Activated CD4-positive, alpha-beta T cell treated with anti-CD3 and anti-CD28 coated beads, Interleukin-10, Interleukin-2, amounts not matched to agents 100 ng/mL and 50 ng/mL, durations not matched to agents 16 hours and 8 hours (primary cell): ENCODE data around the gene SCRN1.
A peak's percentile ranks its signal among the peaks of the same experiment; 100 is the strongest.
"Not testable (repeated sequence)": the region's sequence is repeated elsewhere in the genome, so short reads cannot be mapped to it uniquely, and the experiment has no call there.

ENCODE experiments used
- DNase-seq: peaks from one replicate; pipeline ENCODE4 v3.0.0-alpha.2; 2020

Gene SCRN1

GRCh38 chr7:29924006-29924405 lies 65.6 kb downstream of the SCRN1 start:
- no peak for DNase-seq

GRCh38 chr7:29922921-29923700 lies 66.5 kb downstream of the SCRN1 start:
- DNase-seq = no peak

GRCh38 chr7:29921404-29922010 lies 68.1 kb downstream of the SCRN1 start:
- DNase-seq = peak; percentile 69

DNA sequence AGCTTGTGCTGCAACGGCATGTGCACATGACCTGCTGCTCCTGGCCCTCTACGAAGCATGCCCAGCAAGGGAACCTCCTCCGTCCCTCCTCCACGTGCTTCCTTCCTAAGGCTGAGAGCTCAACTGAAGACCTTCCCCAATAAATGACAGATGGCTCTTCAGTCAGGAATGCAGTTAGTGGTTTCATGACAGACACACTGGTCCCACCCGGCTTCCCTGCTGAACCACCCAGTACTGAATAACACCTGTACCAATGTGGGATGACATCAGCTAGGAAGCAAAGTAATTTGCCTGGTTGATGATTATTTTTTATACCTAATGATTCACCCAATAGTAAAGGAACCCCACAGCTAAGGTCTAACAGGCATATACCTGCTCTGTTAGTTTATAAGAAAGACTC lies 69.1 kb downstream of the SCRN1 start:
- DNase-seq = no peak

GRCh38 chr7:29919790-29920189 lies 69.8 kb downstream of the SCRN1 start:
- DNase-seq = no peak

GRCh38 chr7:29918850-29919249 lies 70.8 kb downstream of the SCRN1 start:
- DNase-seq = no peak

DNA sequence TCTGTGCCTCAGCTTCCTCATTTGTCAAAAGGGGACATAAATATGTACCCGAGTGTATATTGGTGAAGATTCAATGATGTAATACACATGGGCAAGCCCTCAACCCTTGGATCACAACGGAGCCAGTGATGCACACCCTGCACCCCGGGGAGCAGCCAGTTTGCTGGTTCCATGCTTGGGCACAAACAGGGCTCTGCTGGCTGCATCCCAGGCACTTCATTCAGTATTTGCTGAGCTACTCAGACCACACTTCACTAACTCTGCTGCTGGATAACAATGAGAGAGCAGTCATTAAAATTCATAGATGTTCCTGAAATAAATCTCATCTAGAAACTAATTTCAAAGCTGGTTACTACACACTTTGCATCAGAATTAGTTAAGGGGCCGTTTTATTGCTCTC lies 72.0 kb downstream of the SCRN1 start:
- no peak for DNase-seq

DNA sequence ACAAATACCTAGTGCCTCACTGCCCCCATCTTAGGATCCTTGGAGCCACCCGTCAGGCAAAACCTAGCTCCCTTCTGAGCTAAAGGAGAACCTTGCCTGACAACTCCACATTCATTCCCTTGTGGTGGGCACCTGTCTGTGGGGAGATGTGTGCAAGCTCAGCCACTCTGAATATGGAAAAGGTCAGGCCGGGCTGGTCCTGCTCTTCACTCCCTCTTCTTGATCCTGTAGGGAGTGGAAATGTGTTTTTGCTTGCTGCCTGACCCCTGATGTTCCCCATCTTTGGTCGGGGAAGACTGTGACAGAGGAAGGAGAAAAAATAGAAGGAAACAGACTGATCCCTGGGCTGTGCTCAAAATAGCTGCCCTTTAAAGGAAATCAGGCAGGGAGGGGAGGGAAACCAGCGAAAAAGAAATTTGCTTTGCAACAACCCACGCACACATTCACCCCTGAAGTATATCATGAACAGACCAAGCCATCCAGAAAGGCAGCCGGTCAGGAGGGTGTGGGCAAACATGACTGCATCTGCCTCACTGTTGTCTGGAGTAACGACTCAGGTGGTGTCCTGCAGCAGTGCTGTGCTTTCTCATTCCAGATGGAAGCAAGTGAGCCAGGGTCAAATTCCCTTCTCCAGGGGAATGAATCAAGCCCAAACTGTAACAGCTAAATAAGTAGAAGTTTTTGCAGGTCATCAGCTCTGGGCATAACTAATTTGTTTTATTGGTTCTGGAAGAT lies 74.0 kb downstream of the SCRN1 start:
- DNase-seq = no peak

- DNase-seq = no peak
These were observed 75.4 kb downstream of the SCRN1 start for GRCh38 chr7:29914180-29914579.

GRCh38 chr7:29906200-29907022 lies 83.2 kb downstream of the SCRN1 start:
- no peak for DNase-seq

DNA sequence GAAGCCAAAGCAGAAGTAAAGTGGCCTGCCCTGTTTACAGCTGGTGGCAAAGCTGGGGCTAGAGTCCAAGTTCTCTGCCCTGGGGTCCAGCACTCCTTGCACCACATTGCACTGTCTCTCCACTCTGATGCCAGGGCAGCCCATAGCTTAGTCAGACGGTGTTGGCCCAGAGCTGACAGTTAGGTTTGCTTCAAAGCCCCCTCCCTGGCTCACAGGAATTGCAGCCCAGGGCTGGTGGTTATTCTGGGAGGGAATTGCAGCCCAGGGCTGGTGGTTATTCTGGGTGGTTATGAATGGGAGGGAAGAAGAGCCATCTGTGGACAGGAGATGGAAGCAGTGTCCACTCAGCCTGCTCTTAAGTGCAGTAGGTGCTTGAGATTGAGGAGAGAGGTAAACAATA lies 88.9 kb downstream of the SCRN1 start:
- DNase-seq = no peak

DNA sequence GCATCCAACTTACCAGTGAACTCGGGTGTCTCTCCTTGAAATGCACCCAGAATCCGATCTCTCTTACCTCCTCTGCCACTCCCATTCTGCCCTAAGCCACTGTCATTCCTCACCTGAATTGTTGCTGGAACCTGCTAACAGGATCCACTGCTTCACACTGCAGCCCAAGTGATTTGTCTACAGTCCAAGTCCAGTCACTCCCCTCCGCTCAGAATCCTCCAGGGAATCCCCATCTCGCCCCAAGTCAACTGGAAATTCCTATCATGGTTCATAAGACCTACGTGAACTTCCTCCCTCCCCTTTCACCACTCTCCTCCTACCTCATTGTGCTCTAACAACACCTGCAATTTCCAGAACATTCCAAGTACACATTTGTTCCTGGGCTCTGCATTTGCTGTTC lies 91.3 kb downstream of the SCRN1 start:
- DNase-seq = no peak

DNA sequence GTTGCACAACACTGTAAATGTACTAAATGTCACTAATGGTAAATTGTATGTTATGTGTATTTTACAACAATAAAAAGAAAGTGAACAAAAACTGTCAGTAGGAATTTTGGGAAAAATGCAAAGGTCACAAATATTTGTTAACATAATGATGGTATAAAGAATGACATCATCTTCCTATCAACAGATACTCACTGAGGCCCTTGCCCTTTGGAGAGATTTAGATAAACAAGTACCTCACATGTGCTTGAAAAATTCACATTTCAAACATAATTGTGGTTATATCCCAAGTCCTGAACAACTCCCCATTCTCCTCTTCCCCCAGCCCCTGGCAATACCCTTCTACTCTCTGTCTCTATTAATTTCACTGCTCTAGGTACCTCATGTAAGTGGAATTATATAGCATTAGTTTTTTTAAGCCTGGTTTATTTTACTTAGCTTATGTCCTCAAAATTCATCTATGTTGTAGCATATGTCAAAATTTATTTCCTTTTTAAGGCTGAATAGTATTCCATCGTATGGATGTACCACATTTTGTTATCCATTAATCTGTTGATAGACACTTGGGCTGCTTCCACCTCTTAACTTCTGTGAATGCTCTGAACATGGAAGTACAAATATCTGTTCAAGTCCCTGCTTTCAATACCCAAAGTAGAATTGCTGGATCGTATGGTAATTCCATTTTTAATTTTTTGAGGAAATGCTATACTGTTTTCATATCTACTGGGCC lies 92.8 kb downstream of the SCRN1 start:
- no peak for DNase-seq

DNA sequence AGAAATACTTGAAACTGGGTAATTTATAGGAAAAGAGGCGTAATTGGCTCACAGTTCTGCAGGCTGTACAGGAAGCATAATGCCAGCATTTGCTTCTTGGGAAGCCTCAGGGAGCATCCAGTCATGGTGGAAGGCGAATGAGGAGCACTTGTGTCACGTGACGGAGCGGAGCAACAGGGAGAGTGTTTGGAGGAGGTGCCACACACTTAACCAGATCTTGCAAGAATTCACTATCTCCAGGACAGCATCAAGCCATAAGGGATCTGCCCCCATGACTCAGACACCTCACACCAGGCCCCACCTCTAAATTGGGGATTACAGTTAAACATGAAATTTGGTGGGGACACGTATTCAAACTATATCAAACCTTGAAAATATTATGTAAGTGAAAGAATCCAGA lies 94.0 kb downstream of the SCRN1 start:
- no peak for DNase-seq

GRCh38 chr7:29894256-29894655 lies 95.3 kb downstream of the SCRN1 start:
- DNase-seq = no peak

GRCh38 chr7:29893351-29893965 lies 96.1 kb downstream of the SCRN1 start:
- no peak for DNase-seq

DNA sequence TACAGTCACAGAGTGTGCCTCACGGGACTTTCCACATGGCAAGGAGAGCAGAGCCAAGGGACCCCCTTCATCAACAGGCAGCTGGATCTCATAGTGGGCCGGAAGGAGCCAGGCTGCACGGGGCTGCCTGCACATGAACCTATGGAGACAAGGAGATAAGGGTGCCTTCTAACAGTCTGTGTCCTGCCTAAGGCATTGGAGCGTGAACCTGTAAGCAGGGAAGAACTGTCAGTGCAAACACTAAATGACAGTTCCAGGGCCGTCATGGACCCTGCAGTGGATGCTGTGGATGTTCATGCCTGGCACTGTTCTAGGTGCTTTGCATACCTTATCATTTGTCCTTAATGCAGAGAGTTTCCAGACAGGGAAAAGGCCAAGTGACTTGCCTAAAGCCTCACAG lies 97.4 kb downstream of the SCRN1 start:
- no peak for DNase-seq

DNA sequence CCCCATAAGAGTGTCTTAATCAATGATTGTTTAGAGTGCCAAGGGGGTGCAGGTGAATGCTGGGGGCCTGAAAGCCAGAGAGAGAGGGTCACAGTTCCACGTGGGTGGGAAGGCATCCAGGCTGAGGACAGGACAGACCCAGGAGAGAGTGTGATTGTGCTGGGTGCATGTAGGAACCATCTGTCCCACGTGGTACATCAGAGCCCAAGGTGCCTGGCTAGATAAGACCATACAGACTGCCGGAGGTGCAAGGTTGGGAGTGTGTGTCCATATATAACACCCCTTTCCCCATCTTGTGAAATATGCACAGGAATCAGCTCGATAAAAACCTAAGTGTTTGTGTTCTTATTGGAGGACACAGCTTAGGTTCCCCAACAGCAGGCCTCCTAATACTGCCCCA lies 97.8 kb downstream of the SCRN1 start:
- DNase-seq = no peak

GRCh38 chr7:29890786-29891185 lies 98.8 kb downstream of the SCRN1 start:
- DNase-seq = not testable (repeated sequence)

DNA sequence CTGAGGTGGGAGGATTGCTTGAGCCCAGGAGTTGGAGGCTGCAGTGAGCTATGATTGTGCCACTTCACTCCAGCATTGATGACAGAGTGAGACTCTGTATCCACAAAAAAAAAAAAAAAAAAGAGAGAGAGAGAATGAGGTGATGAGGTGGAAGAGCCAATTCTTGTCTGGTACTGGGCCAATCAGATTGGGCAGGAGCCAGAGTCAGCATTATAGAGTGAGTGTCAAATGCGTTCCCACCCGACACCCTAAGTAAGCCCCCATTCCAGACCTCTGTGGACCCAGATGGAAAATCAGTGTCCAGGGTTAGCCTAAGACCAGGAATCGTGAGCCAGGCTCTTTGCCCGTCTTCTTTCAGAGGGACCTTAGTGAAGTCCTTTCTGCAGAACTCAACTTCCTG lies 99.3 kb downstream of the SCRN1 start:
- no peak for DNase-seq

DNA sequence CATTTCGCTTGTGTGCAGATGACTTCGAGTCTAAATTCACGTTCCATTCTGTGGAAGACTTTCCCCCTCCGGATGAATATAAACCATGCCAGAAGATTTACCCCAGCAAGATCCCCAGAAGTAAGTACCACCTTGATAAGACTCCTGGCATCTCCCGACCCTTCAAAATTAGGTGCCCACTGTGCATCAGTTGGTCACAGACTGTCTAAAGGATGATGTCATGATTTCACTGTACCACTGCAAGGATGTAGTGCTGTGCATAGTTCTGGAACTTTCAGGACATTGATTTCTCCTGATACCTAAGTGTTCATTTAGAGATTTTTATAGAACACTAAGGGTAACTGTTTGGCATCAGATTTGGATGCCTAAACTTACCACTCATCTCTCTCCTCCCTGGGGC lies 100.3 kb downstream of the SCRN1 start:
- DNase-seq = no peak

DNA sequence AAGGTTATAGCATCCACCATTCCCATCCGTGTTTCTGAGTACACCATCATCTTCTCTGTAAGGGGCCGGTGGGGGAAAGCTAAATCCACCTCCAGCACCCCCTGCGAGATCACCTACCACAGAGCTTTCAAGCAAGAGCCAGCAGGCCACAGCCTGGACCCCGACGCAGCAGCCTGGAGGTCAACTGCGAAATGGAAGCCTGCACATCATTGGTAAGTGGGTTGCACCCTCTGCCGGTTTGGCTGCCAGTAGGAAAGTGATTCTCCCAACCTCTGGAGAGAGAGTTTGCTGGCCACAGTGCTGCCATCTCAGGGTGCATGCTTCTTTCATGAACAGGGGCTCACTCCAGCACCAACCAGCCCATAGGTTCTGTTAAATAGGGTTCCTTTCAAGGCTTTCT lies 101.6 kb downstream of the SCRN1 start:
- no peak for DNase-seq
